GM23248 (cell line): Measurements from ENCODE around the gene NAALADL2. TPM values are rescaled to one million over a fixed set of nuclear protein-coding genes. Genes with fewer than 3 reads are reported as not detected.
A peak's percentile ranks its signal among the peaks of the same experiment; 100 is the strongest.

Source experiments
- DNase-seq: peaks from one replicate; pipeline ENCODE4 v3.0.0-alpha.2; 2015
- H2AFZ ChIP-seq: fragments of 200-600 bp; sonication (generic); 2 replicates; pipeline ENCODE4 v1.6.1; 2016; ENCODE audit warnings: antibody characterized with exemption
- H3F3A ChIP-seq: fragments of 200-600 bp; sonication (generic); 2 replicates; pipeline ENCODE4 v1.6.1; 2016; ENCODE audit warnings: mild to moderate bottlenecking, antibody characterized with exemption, mixed run types; ENCODE audit not compliant: insufficient read depth
- H3K27ac ChIP-seq: fragments of 200-600 bp; sonication (generic); 2 replicates; pipeline ENCODE4 v1.5.1; 2016; ENCODE audit warnings: mild to moderate bottlenecking
- H3K27me3 ChIP-seq: fragments of 200-600 bp; sonication (generic); replicated peaks from 2 replicates; pipeline ENCODE4 v1.6.1; 2016; ENCODE audit warnings: mild to moderate bottlenecking; ENCODE audit not compliant: insufficient read depth
- H3K36me3 ChIP-seq: fragments of 200-600 bp; sonication (generic); 2 replicates; pipeline ENCODE4 v1.6.1; 2016; ENCODE audit warnings: low read depth, mild to moderate bottlenecking
- H3K4me1 ChIP-seq: fragments of 200-600 bp; sonication (generic); 2 replicates; pipeline ENCODE4 v1.6.1; 2016; ENCODE audit warnings: mild to moderate bottlenecking; ENCODE audit not compliant: insufficient read depth
- H3K4me2 ChIP-seq: fragments of 200-600 bp; sonication (generic); one replicate; pipeline ENCODE4 v1.6.1; 2016; ENCODE audit warnings: mild to moderate bottlenecking; ENCODE audit not compliant: unreplicated experiment
- H3K4me3 ChIP-seq: fragments of 200-600 bp; sonication (generic); 2 replicates; pipeline ENCODE4 v1.5.1; 2016; ENCODE audit warnings: mild to moderate bottlenecking
- H3K79me2 ChIP-seq: fragments of 200-600 bp; sonication (generic); 2 replicates; pipeline ENCODE4 v1.6.1; 2016; ENCODE audit warnings: mild to moderate bottlenecking; ENCODE audit not compliant: insufficient read depth
- H3K9ac ChIP-seq: fragments of 200-600 bp; sonication (generic); 2 replicates; pipeline ENCODE4 v1.6.1; 2016; ENCODE audit warnings: mild to moderate bottlenecking
- H3K9me2 ChIP-seq: fragments of 200-600 bp; sonication (generic); 2 replicates; pipeline ENCODE4 v1.6.1; 2016; ENCODE audit warnings: mixed run types, mild to moderate bottlenecking, moderate library complexity; ENCODE audit not compliant: insufficient read depth
- H3K9me3 ChIP-seq: fragments of 200-600 bp; sonication (generic); one replicate; pipeline ENCODE4 v1.6.1; 2017; ENCODE audit warnings: low read depth
- H4K20me1 ChIP-seq: fragments of 200-600 bp; sonication (generic); 2 replicates; pipeline ENCODE4 v1.6.0; 2016; ENCODE audit not compliant: insufficient read depth
- EZH2 ChIP-seq: fragments of 200-600 bp; sonication (generic); IDR thresholded peaks from 2 replicates; pipeline ENCODE4 v1.6.1; 2018; ENCODE audit warnings: antibody characterized with exemption, mild to moderate bottlenecking; ENCODE audit not compliant: insufficient read depth, poor library complexity, severe bottlenecking
- EZH2phosphoT487 ChIP-seq: fragments of 200-600 bp; sonication (generic); IDR thresholded peaks from 2 replicates; pipeline ENCODE4 v1.6.1; 2018; ENCODE audit warnings: antibody characterized with exemption, moderate library complexity, mild to moderate bottlenecking, low read depth; ENCODE audit not compliant: insufficient read depth
- WGBS, 2 experiments: methylation state at CpG; one replicate each; pipeline ENCODE4 v1.1.6; 2015 to 2017; ENCODE audit warnings: low lambda C conversion rate in 2 of 2, low coverage in 1 of 2; ENCODE audit errors: missing lambda C conversion rate in 2 of 2; 5-methylcytosine and 5-hydroxymethylcytosine counted together
- in situ Hi-C: fragments of 300-500 bp; cut with MboI; formaldehyde crosslinking; loops from 2 replicates; pipeline ENCODE4 v1.15.0; 2020
- polyA plus RNA-seq: library from polyadenylated mRNA; unstranded; fragments of >200 nt; fragmentation: Nextera tagmentation; extraction: Ambion mirVana; gene quantifications from 2 replicates; pipeline ENCODE4 v1.2.1, GENCODE V29; 2016
- total RNA-seq: library from RNA; depleted of rRNA; stranded (reverse); fragments of >200 nt; shearing (Covaris generic); gene quantifications from 2 replicates; pipeline ENCODE4 v1.2.3, GENCODE V29; 2014

The NAALADL2 gene
- total and polyA plus RNA-seq, 2 experiments from 2014 or later, result 20.5 to 81.0 TPM

DNA sequence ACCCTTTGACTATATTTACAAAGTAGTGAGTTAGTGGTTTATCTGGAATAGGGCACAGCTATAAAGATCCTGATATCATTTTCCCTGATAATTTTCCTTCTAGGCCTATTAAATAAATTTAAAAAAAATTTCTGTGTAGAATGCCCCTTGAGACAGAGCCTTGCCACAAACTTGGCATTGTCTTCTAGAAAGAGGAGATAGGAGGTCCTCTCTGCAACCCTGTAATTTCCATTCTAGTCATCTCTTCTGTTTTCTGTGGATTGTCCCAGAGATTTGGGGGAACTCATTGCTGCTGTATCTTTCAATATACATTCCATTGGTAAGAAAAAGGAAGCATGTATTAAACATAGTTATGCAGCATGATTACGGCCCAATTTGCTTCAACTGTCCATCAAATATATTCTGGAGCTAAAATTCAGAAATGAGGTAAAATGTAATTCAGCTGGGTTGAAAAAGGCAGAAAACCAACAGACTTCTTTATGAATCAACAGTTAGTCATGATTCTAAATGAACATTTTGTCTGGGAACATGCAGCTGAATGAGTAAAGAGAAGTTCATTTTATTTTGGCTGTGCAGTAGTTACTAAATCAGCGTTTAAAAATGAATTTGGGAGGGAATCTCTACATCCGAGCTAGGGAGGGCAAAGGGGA, 401.1 kb downstream of the NAALADL2 start:
- TF ChIP-seq EZH2 (no peak), EZH2phosphoT487 (no peak)
- no peaks in the 10 kb centered on the region for H4K20me1 ChIP-seq
- H3K27ac ChIP-seq, result peak overlapping the region; percentile 62
- WGBS, 2 experiments, result 9% methylated on average over 3 of the region's 3 CpGs
- H3K79me2 ChIP-seq, result no peaks in the 10 kb centered on the region
- no peaks in the 10 kb centered on the region for H3K27me3 ChIP-seq
- in situ Hi-C loops, result no loop called here
- peak; percentile 82 for DNase-seq
- H3K9me3 ChIP-seq, result no peaks in the 10 kb centered on the region
- no peaks in the 10 kb centered on the region; the same call in 1 of the 2 replicates for H3K9me2 ChIP-seq
- peaks cover 24% of the 10 kb centered on the region for H3K4me1 ChIP-seq
- H3K9ac ChIP-seq, result peak overlapping the region; percentile 24; the same call in 1 of the 2 replicates
- peak overlapping the region; percentile 22; the same call in 1 of the 2 replicates for H2AFZ ChIP-seq
- no peaks in the 10 kb centered on the region for H3K36me3 ChIP-seq
- peak overlapping the region; percentile 14; the same call in 1 of the 2 replicates for H3K4me3 ChIP-seq
- H3F3A ChIP-seq, result peaks cover 34% of the 10 kb centered on the region
- peak overlapping the region; percentile 63 for H3K4me2 ChIP-seq

DNA sequence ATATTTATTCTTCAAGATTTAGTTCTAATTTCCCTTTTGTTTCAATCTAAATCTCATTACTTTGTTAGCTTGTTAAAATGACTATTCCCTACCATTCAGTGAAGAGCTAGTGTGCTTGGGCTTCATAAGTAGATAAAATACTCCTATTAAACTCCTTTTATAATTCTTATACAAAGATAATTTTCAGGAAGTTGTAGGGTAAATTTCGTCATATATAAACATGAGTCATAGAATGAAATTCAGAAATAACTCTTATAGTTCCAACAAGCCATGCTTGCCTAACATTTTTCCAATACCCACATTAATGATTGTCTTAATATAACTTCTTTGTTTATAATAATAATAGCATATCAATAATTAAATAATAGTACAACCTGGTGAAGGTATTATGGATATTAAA, 407.3 kb downstream of the NAALADL2 start:
- Histone ChIP-seq H4K20me1 (no peaks in the 10 kb centered on the region), H3K4me1 (peaks cover 27% of the 10 kb centered on the region), H3K36me3 (no peaks in the 10 kb centered on the region), H3K27me3 (no peaks in the 10 kb centered on the region), H3F3A (peaks cover 14% of the 10 kb centered on the region), H2AFZ (no peak overlapping the region), H3K9me2 (no peaks in the 10 kb centered on the region), H3K9ac (peak overlapping the region; percentile 43), H3K4me2 (peak overlapping the region; percentile 68), H3K79me2 (no peaks in the 10 kb centered on the region), H3K9me3 (no peaks in the 10 kb centered on the region), H3K27ac (peak overlapping the region; percentile 72), H3K4me3 (no peak overlapping the region)
- TF ChIP-seq EZH2, result no peak
- no peak for TF ChIP-seq EZH2phosphoT487
- WGBS, 2 experiments, result 8 to 15% methylated on average over 1 of the region's 1 CpG
- peak; percentile 57 for DNase-seq
- in situ Hi-C loops, result no loop called here

DNA sequence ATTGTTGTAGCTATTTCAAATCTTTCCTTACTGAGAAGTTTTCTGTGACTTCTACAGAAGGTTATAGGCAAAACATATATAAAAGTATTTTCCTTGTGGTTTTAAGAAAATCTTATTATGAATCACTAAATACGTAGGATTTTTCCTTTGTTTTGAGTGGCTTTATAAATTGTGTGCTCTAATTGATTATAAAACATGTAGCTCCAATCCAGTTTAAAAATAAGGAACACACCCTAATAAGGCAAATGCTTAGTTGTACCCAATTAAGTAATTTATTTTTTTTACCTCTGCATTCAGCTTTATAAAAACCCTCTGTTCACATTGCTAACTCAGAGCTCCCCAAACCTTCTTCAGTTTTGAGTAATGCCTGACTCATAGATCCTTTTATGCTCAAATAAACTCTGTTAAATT, 408.0 kb downstream of the NAALADL2 start:
- Histone ChIP-seq H3F3A (peaks cover 14% of the 10 kb centered on the region), H3K36me3 (no peaks in the 10 kb centered on the region), H3K9me3 (no peaks in the 10 kb centered on the region), H3K79me2 (no peaks in the 10 kb centered on the region), H3K9ac (peak overlapping the region; percentile 43), H3K4me3 (peak overlapping the region; percentile 18; the same call in 1 of the 2 replicates), H3K4me2 (peak overlapping the region; percentile 68), H3K27me3 (no peaks in the 10 kb centered on the region), H3K27ac (peak overlapping the region; percentile 72), H2AFZ (peak overlapping the region; percentile 31), H4K20me1 (no peaks in the 10 kb centered on the region), H3K4me1 (peaks cover 27% of the 10 kb centered on the region), H3K9me2 (no peaks in the 10 kb centered on the region)
- WGBS, 2 experiments, result 16 to 21% methylated on average over 1 of the region's 1 CpG
- TF ChIP-seq EZH2phosphoT487, result no peak
- TF ChIP-seq EZH2, result no peak
- peak; percentile 81 for DNase-seq
- in situ Hi-C loops, result no loop called here

DNA sequence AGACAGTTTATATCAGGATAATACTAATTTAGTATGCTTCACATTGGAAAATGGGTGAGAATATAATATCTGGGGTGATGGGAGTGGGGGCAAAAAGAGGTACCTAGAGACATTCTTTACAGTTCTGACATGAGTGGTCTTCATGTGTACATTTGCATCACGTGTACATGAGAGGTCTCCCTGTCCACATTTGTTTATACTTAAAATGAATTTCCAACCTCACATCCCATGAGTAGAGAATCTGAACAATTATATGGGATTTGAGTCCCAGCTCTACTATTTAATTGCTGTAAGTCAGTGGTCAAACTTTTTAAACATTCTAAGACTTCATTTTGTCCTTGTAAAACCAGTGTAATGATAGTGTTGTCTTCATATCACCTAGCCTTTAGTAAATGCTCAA, 408.4 kb downstream of the NAALADL2 start:
- TF ChIP-seq EZH2phosphoT487 (no peak), EZH2 (no peak)
- Histone ChIP-seq H3K4me3 (no peak overlapping the region), H3K9me2 (no peaks in the 10 kb centered on the region), H3K79me2 (no peaks in the 10 kb centered on the region), H3K9ac (peak overlapping the region; percentile 43; the same call in 1 of the 2 replicates), H3K36me3 (no peaks in the 10 kb centered on the region), H3K9me3 (no peaks in the 10 kb centered on the region), H3F3A (peaks cover 14% of the 10 kb centered on the region), H3K4me1 (peaks cover 27% of the 10 kb centered on the region), H3K4me2 (peak overlapping the region; percentile 68), H4K20me1 (no peaks in the 10 kb centered on the region), H2AFZ (peak overlapping the region; percentile 31), H3K27ac (peak overlapping the region; percentile 72), H3K27me3 (no peaks in the 10 kb centered on the region)
- no peak for DNase-seq
- in situ Hi-C loops, result no loop called here
- 4 to 6% methylated on average over 1 of the region's 1 CpG for WGBS, 2 experiments
